IMR-90 (cell line): ENCODE results near the gene PIP5K1C. TPM values are rescaled to one million over a fixed set of nuclear protein-coding genes. Genes with fewer than 3 reads are reported as not detected.

Experiments
- ATAC-seq: fragments of 200-7000 bp; cut with Tn5 transposase; 2 replicates; pipeline ENCODE4 v1.9.1; 2020; ENCODE audit warnings: low read depth, mild to moderate bottlenecking, moderate library complexity
- BruUV-seq: library from RNA; stranded (reverse); fragments of 400-500 nt; replicated peaks from 2 replicates; lab custom pipeline; 2021; lab: Mats Ljungman, UMichigan
- CTCF ChIA-PET: fragments of 300-600 bp; formaldehyde crosslinking; extraction: SDS; loops from one replicate; lab custom pipeline; 2021; ENCODE audit warnings: antibody characterized with exemption; lab: Yijun Ruan, JAX
- POLR2A ChIA-PET: fragments of 300-600 bp; sonication (Branson Sonifier 250); formaldehyde crosslinking; loops from one replicate; lab custom pipeline; 2022; ENCODE audit warnings: antibody characterized with exemption; ENCODE audit not compliant: unreplicated experiment; lab: Charles Lee
- DNase-seq: peaks from one replicate; pipeline ENCODE4 v3.0.0; 2013
- H2AFZ ChIP-seq: replicated peaks from 2 replicates; pipeline ENCODE3; 2013; ENCODE audit warnings: low read length, mild to moderate bottlenecking; ENCODE audit not compliant: poor library complexity
- H2AK5ac ChIP-seq: 2 replicates; pipeline ENCODE4 v1.6.1; 2013; ENCODE audit warnings: low read depth, low read length, inconsistent platforms
- H2AK9ac ChIP-seq: replicated peaks from 2 replicates; pipeline ENCODE3; 2013; ENCODE audit warnings: mild to moderate bottlenecking, low read depth, low read length, moderate library complexity; ENCODE audit not compliant: poor library complexity
- H2BK120ac ChIP-seq: 2 replicates; pipeline ENCODE4 v1.6.1; 2013; ENCODE audit warnings: low read depth, low read length, inconsistent platforms
- H2BK15ac ChIP-seq: 3 replicates; pipeline ENCODE4 v1.6.1; 2013; ENCODE audit warnings: low read depth, low read length, inconsistent platforms
- H2BK20ac ChIP-seq: 2 replicates; pipeline ENCODE4 v1.6.1; 2013; ENCODE audit warnings: low read depth, mild to moderate bottlenecking, inconsistent platforms, low read length, moderate library complexity
- H2BK5ac ChIP-seq: 2 replicates; pipeline ENCODE4 v1.6.1; 2013; ENCODE audit warnings: mild to moderate bottlenecking, low read depth, low read length, inconsistent platforms; ENCODE audit not compliant: poor library complexity, severe bottlenecking
- H3K14ac ChIP-seq: replicated peaks from 2 replicates; pipeline ENCODE4 v1.6.1; 2013; ENCODE audit warnings: low read depth, low read length, inconsistent platforms
- H3K18ac ChIP-seq: 2 replicates; pipeline ENCODE4 v1.6.1; 2013; ENCODE audit warnings: low read depth, low read length, control low read depth
- H3K23ac ChIP-seq: 2 replicates; pipeline ENCODE4 v1.6.1; 2013; ENCODE audit warnings: low read depth, low read length, inconsistent platforms
- H3K27ac ChIP-seq: 2 replicates; pipeline ENCODE4 v1.5.1; 2013; ENCODE audit warnings: mild to moderate bottlenecking, control low read depth, low read length; ENCODE audit not compliant: insufficient read depth
- H3K27me3 ChIP-seq: 2 replicates; pipeline ENCODE4 v1.6.1; 2013; ENCODE audit warnings: low read length; ENCODE audit not compliant: control insufficient read depth, insufficient read depth
- H3K36me3 ChIP-seq: 2 replicates; pipeline ENCODE4 v1.6.1; 2013; ENCODE audit warnings: low read length, mixed read lengths; ENCODE audit not compliant: control insufficient read depth, insufficient read depth
- H3K4ac ChIP-seq: 2 replicates; pipeline ENCODE4 v1.6.1; 2013; ENCODE audit warnings: low read depth, low read length, inconsistent platforms
- H3K4me1 ChIP-seq: 2 replicates; pipeline ENCODE4 v1.6.1; 2013; ENCODE audit warnings: low read length, mixed read lengths; ENCODE audit not compliant: control insufficient read depth, insufficient read depth
- H3K4me2 ChIP-seq: 2 replicates; pipeline ENCODE4 v1.6.1; 2013; ENCODE audit warnings: low read depth, mild to moderate bottlenecking, control low read depth, low read length, moderate library complexity
- H3K4me3 ChIP-seq: 2 replicates; pipeline ENCODE4 v1.5.1; 2013; ENCODE audit warnings: low read depth, mild to moderate bottlenecking, control low read depth, low read length, moderate library complexity; ENCODE audit not compliant: insufficient read depth
- H3K56ac ChIP-seq: 2 replicates; pipeline ENCODE4 v1.6.1; 2013; ENCODE audit warnings: low read length, inconsistent platforms; ENCODE audit not compliant: insufficient read depth; ENCODE audit errors: extremely low read depth
- H3K79me1 ChIP-seq, 2 experiments: 2 replicates each; pipeline ENCODE4 v1.6.1; 2013; ENCODE audit warnings: low read length in 2 of 2, inconsistent platforms in 1 of 2, low read depth in 1 of 2
- H3K9ac ChIP-seq: 2 replicates; pipeline ENCODE4 v1.6.1; 2013; ENCODE audit warnings: low read depth, low read length, control low read depth
- H3K9me1 ChIP-seq: 2 replicates; pipeline ENCODE4 v1.6.1; 2013; ENCODE audit warnings: low read length, inconsistent platforms; ENCODE audit not compliant: insufficient read depth
- H3K9me3 ChIP-seq: 2 replicates; pipeline ENCODE4 v1.6.1; 2013; ENCODE audit warnings: low read length; ENCODE audit not compliant: control insufficient read depth, insufficient read depth
- H4K20me1 ChIP-seq: 2 replicates; pipeline ENCODE4 v1.6.1; 2013; ENCODE audit warnings: low read length, inconsistent platforms; ENCODE audit not compliant: insufficient read depth
- H4K5ac ChIP-seq: 2 replicates; pipeline ENCODE4 v1.6.1; 2013; ENCODE audit warnings: mild to moderate bottlenecking, low read depth, low read length, control low read depth
- H4K8ac ChIP-seq, 2 experiments: 2 replicates each; pipeline ENCODE4 v1.6.1; 2013; ENCODE audit warnings: low read depth in 2 of 2, low read length in 2 of 2, control low read depth in 1 of 2, inconsistent platforms in 1 of 2
- H4K91ac ChIP-seq: 2 replicates; pipeline ENCODE4 v1.6.1; 2013; ENCODE audit warnings: low read depth, low read length, inconsistent platforms; ENCODE audit not compliant: insufficient read depth
- RAD21 ChIP-seq: IDR thresholded peaks from 2 replicates; pipeline ENCODE4 v1.6.1; 2012; ENCODE audit warnings: low read length, improper control_type of control experiment
- RCOR1 ChIP-seq: IDR thresholded peaks from 2 replicates; pipeline ENCODE4 v1.6.1; 2012; ENCODE audit warnings: mild to moderate bottlenecking, low read length, improper control_type of control experiment; ENCODE audit not compliant: insufficient replicate concordance
- SMC3 ChIP-seq: fragments of 150-350 bp; IDR thresholded peaks from 2 replicates; pipeline ENCODE4 v1.6.1; 2016; ENCODE audit warnings: low read depth, mild to moderate bottlenecking, antibody characterized with exemption, low read length, moderate library complexity
- WGBS, 2 experiments: methylation state at CpG; one replicate each; pipeline versions ENCODE4 v1.1.5 to v1.1.7; 2013; ENCODE audit warnings: missing lambda C conversion rate in 2 of 2; ENCODE audit not compliant: insufficient read length in 1 of 2; ENCODE audit errors: extremely low coverage in 2 of 2; 5-methylcytosine and 5-hydroxymethylcytosine counted together
- dilution Hi-C: fragments of 300-500 bp; cut with HindIII; formaldehyde crosslinking; loops from one replicate; pipeline ENCODE4 v1.14.3; 2018; ENCODE audit warnings: low sequenced_read_pairs; ENCODE audit not compliant: unreplicated experiment
- in situ Hi-C: fragments of 300-500 bp; cut with MboI; formaldehyde crosslinking; loops from 3 replicates; pipeline ENCODE4 v1.14.3; 2019; ENCODE audit warnings: low sequenced_read_pairs, inconsistent platforms, mixed read lengths
- intact Hi-C: fragments of 100-400 bp; cut with micrococcal nuclease; formaldehyde crosslinking; loops from 2 replicates; pipeline ENCODE4 v1.10.0; 2022
- polyA plus RNA-seq, 3 experiments: library from polyadenylated mRNA; depleted of rRNA; stranded (reverse); fragments of >200 nt; gene quantifications; 2 replicates each; pipeline ENCODE4 v1.2.3, GENCODE V29; 2012; ENCODE audit warnings: low replicate concordance in 1 of 3
- total RNA-seq: library from RNA; depleted of rRNA; stranded (reverse); fragments of >200 nt; gene quantifications from 2 replicates; pipeline ENCODE4 v1.2.3, GENCODE V29; 2012

PIP5K1C gene
- total and polyA plus RNA-seq, 2 of the 4 experiments (the other 2 are of a cell fraction): 13.6 to 23.3 TPM

GRCh38 chr19:3725640-3726310 is 25.5 kb upstream of the PIP5K1C start:
- Histone ChIP-seq H3K27ac (no peak overlapping the region), H3K9ac (no peak overlapping the region), H2AFZ (no peak overlapping the region), H2BK20ac (no peak overlapping the region), H2AK5ac (no peak overlapping the region), H2BK120ac (no peak overlapping the region), H3K4me3 (no peak overlapping the region), H3K79me1 (no peaks in the 10 kb centered on the region), H4K91ac (no peak overlapping the region), H3K27me3 (peaks cover 28% of the 10 kb centered on the region), H2BK15ac (no peak overlapping the region), H3K9me3 (no peaks in the 10 kb centered on the region), H4K8ac (no peak overlapping the region), H3K4ac (no peak overlapping the region), H3K18ac (no peak overlapping the region), H3K4me1 (no peaks in the 10 kb centered on the region), H4K5ac (no peak overlapping the region), H3K36me3 (no peaks in the 10 kb centered on the region), H3K23ac (no peak overlapping the region), H3K9me1 (no peaks in the 10 kb centered on the region), H2BK5ac (no peak overlapping the region), H3K4me2 (no peak overlapping the region), H4K20me1 (no peaks in the 10 kb centered on the region), H2AK9ac (no peak overlapping the region), H3K14ac (no peak overlapping the region), H3K56ac (no peak overlapping the region)
- WGBS, 2 experiments: no CpG with 5 or more reads among the region's 14 CpGs
- no peak for TF ChIP-seq RAD21
- TF ChIP-seq SMC3: no peak
- no peak for TF ChIP-seq RCOR1
- ChIA-PET CTCF (no interaction called here), POLR2A (no interaction called here)
- intact Hi-C loops (no loop called here), dilution Hi-C loops (no loop called here), in situ Hi-C loops (no loop called here)
- no TSS peak for BruUV-seq
- ATAC-seq (0 out of 2 replicates have a peak, but pooled peaks have one; percentile 13), DNase-seq (no peak)
